OCI-M2 (cell line): Measurements from ENCODE around the gene CTNNBL1.

ENCODE experiments used
- DNase-seq: peaks from one replicate; lab custom pipeline; 2025; ENCODE audit not compliant: unreplicated experiment; lab: John Stamatoyannopoulos, UW

The CTNNBL1 gene

DNA sequence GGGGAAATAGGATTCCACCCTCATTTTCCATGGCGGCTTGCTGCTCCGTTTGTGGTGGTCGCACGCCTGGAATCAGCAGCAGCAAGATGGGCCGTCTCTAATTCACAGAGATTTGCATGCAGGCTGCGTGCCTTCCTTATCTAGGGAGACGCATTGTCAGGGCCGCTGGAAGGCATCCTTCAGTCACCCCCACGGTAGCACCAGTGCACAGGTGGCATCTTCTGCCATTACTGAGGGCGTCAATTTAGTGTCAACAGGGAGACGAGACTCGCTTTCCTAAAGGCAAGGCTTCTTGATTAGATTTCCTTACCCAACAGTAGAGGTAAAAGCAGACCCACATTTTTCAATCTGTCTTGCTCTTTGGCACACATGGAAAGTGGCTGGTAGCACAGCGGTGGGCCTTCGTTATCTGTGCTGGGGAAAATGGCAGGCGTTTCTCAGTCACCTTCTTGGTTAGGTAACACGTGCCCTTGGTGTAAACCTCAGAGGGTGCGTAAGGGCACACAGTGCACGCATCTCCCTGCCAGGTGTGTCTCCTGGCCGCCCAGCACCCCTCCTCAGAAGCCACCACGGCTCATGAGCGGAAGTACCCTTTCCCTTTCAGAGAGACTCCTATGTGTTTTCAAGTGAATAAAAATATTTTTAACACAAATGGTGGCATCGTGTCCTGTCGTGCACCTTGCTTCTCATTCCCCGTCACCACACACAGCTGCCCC is 181.8 kb downstream of the CTNNBL1 start:
- no peak for DNase-seq

GRCh38 chr20:37876863-37877262 is 183.0 kb downstream of the CTNNBL1 start:
- no peak for DNase-seq

DNA sequence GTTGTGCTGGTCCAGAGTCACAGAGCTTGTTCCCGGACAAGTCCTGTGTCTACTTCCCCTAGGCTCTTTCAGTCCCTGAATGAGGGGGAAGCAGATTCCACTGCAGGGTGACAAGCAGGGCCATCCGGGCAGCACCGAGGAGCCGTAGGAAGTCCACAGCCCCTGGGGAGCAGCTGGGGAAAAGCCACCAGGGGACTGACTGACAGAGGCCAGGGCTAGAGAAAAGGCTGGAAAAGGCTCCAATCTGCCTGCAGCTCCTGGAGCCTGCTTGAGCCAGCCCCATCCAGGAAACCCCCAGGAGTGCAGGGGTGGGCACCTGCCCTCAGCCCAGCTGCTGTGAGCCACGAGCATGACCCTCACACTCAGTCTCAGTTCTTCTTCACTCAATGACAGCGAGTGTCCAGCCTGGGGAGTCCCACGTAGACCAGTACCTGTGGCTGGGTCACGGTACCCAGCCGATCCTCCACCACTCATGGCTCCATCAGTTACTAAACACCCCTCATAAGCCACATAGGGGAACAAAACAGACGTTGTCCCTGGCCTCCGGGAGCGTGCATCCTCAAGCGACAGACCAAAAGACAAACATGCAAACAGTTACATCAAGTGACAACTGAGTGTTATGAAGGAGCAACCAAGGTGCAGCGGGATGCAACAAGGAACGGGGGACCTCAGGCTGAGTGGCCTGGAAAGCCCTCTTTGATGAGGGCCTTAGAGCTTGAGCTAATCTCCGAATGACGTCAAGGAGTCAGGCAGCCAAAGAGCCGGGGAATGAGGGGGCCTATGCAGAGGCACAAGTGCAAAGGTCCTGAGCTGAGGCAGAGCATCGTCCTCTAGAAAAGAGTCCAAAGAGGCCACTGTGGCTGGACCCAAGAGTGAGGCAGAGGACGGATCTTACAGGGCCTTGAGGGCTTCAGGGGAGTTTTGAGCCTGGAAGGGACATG is 184.3 kb downstream of the CTNNBL1 start:
- DNase-seq = no peak

DNA sequence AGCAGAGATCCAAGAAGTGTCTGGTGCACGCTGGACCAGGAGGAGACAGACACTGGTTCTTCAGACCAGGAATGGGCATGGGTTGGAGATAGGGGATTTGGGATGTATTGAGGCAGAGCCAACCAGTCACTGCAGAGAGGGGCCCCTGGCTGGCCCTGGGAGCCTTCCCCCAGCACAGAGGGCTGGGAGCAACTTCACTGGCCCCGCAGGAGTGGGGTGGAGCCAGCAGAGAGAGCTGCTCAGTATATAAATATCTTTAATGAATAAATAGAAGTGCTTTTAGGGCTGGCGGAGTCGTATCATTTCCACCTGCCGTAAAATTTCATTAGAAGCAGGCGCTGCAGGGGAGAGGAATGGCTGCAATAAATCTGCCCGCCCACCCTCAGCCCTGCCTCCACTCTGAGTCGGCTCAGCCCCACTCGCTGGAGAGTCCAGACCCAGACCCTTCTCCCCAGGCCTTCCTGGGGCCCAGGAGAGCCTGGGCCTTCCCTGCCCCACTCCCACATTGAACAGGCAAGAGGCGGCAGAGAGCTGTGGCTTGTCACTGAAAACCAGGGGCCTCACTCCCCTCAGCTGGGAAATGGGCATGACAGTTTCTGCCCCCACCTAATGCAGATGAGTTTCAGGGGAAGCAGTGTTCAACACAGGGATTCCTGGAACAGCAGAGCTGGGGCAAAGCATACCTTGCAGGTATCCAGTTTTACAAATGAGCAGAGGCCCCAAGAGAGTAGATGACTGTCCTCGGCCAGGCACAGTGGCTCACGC is 185.2 kb downstream of the CTNNBL1 start:
- no peak for DNase-seq

- DNase-seq = no peak
These were observed 186.0 kb downstream of the CTNNBL1 start for GRCh38 chr20:37879843-37880242.

DNA sequence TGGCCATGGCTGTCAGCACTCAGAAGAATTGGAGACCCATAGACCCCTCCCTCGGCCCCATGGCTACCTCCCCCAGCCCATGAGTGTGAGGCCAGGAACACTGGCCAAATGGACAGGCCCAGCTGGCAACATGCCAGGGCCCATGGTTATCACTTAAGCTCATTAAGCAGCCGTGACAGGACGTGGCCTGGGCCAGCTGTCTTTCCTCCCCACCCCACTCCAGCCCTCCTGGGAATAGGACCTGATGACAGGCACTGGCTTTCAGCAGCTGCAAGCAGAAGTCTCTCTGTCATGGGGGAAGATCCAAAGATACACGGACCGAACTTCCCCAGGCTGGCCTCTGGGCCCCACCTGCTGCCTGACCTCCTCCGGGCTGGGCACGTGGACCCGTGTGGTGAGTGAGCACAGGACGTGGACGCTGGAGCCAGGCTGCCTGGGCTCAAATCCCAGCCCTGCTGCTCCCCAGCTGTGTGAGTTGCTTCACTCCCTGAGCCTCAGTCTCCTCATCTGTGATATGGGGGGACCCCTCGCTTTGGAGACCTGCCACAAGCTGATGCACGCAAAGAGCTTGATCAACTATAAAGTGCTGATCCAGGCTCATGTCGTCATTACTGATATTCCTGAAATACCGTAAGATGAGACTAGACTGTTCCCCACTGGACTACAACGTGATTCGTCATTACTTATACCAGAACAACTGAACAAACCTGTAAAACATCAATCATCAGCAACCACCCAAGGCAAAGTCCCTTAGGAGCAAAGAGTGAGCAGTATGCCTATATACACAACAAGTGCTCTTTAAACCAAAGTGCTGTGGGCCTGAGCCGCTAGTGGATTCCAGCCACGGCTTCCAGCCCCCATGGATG is 187.1 kb downstream of the CTNNBL1 start:
- DNase-seq = no peak

DNA sequence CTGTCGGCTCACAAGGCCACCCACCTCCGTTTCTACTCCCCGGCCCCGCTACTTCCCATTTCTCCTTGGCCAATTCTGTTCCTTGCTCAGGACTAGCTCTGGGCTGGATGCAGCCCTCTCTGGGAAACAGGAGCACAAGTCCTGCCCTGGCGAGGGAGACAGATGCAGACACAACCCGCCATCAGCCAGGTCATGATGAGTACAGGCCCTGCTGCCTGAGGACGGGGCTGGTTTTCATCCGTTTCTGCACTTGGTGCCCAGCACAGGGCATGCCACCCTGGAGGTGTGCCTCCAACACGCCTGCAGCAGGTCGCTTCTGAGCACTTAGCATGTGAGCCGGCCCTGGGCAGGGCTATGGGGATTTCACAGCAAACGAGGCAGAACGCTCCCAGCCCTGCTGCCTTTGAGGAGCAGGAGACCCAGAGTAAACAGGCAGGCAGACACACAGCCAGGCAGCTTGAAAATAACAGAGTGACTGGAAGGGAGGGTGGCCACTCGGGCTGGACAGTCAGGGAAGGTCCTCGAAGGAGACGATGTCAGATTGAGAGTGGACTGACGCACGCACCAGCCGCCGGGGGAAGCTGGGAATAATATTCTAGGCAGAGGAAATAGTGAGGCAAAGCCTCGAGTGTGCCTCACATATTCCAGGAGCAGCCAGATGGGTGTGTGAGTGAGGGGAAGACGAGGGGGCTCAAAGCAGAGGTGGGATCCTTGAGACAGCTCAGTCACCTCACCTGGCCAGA is 187.9 kb downstream of the CTNNBL1 start:
- DNase-seq = no peak

- no peak for DNase-seq
These were observed 189.3 kb downstream of the CTNNBL1 start for GRCh38 chr20:37882961-37883712.

DNA sequence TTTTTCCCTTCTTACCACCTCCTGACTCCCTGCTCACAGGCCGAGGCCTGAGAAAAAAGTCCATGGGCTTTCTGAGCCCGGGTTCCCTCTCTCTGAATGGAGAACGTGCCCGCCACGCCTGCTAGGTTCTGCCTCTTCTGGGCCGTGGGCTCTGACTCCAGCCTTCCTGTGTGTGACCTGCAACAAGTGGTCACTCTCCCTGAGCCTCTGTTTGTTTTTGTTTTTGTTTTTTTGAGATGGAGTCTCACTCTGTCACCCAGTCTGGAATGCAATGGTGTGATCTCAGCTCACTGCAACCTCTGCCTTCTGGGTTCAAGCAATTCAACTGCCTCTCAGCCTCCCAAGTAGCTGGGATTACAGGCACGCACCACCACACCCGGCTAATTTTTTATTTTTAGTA is 191.2 kb downstream of the CTNNBL1 start:
- no peak for DNase-seq

DNA sequence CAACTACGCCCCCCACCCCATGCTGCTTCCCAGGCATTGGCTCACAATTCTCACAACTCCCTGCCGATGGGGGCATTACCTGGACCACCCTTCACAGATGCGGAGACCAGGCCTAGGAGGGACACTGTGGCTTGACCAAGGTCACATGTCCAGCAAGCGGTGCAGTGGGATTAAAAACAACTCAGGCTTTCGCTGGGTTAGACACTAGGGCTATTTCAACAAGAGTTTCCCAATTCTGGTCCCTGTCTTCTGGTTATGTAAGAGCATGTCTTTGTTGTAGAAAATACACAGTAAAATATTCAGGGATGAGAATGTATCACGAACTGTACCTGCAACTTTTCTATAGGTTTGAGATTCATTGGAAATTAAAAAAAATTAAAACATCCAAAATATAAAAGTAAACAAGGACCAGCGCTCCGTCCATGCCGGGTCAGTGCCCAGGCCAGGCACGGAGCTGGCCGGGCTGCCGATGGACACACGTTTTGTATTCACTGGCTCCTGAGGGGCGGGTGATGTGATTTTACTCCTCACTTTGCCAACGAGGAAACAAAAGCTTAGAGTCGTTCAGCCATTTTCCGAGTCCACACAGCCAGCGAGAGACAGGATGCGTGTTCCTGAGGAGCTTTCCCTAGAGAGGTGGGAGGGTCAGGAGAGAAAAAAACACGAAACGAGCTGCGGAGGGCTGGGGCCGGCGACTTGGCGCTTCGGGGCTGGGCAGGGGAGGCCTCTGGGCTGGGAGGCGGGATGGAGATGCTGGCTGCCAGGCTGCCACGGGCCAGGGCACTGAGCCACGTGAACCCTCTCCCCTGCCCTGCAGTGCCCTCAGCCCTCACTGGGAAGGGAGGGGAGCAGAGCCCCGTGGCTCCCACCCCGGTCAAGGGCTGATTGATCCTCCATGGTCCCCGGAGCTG is 192.0 kb downstream of the CTNNBL1 start:
- DNase-seq = no peak

DNA sequence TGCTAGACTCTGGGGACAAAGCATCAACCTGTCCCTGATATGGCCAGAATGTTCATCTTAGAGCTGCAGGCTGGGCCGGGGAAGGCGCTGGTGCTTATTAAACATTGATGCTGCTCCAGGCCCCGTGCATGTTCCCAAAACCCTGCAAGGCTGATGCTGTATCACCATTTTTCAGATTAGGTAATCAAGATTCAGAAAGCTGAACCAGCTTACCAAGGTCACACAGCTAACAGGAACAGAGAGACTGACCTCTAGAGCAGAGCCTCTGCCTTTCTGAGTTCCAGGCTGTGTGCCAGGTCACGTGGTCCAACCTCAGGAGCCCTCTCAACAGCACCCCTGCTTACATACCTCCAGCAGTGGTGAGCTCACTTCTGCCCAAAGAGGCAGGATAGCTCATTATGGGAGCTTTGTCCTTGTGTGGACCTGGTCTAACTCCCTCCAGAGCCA is 193.0 kb downstream of the CTNNBL1 start:
- no peak for DNase-seq

GRCh38 chr20:37888641-37889040 is 194.8 kb downstream of the CTNNBL1 start:
- DNase-seq = no peak

- DNase-seq = no peak
These were observed 196.3 kb downstream of the CTNNBL1 start for GRCh38 chr20:37890108-37890507.

GRCh38 chr20:37890643-37891042 is 196.8 kb downstream of the CTNNBL1 start:
- no peak for DNase-seq

DNA sequence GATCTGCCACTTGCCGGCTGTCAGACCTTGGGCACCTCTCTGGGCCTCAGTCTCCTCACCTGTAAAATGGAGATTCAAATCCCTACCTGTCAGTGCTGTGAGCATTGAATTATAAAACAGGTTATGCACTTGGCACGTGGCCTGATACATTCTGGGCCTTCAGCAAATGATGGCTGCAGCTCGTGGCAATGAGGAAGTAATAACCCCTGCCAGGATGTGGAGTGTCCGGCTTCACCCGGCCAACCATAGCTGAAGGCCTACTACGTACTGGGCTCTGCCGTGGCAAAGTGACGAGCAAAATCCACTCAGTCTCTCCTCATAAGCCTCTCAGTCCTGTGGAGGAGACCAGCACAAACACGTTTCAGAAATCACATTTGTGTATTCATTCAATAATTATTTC is 198.2 kb downstream of the CTNNBL1 start:
- DNase-seq = no peak

DNA sequence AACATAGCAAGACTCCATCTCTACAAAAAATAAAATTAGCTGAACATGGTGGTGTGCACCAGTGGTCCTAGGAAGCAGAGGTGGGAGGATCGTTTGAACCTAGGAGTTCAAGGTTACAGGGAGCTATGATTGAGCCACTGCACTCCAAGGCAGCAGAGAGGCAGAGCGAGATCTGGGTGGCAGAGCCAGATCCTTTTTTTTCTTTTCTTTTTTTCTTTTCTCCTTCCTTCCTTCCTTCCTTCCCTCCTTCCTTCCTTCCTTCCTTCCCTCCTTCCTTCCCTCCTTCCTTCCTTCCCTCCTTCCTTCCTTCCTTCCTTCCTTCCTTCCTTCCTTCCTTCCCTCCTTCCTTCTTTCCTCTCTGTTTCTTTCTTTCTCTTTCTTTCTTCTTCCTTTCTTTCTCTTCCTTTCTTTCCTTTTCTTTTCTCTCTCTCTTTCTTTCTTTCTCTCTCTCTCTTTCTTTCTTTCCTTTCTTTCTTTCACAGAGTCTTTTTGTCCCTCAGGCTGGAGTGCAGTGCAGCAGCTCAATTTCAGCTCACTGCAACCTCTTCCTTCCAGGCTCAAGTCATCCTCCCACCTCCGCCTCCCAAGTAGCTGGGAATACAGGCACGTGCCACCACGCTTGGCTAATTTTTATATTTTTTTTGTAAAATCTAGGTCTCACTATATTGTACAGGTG is 199.9 kb downstream of the CTNNBL1 start:
- DNase-seq = no peak

DNA sequence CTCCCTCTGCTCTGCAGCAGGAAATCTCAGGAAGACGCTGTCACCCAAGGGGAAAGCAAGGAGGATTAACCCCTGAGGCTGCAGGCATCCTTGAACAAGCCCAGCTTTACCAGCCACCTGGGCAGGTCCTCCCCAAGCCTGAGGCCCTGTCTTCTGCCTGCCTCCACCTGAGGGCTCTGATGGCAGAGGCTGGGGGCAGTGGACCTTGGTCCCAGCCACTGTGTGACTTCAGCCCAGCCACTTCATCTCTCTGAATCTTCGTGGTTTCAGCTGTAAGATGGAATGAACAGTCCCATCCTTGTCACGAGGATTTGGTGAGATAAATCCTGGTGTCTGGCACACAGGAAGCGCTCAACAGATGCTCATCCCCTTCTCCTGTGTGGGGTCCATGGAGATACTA is 200.6 kb downstream of the CTNNBL1 start:
- no peak for DNase-seq
